ENCODE results near the gene SHKBP1.

DNA sequence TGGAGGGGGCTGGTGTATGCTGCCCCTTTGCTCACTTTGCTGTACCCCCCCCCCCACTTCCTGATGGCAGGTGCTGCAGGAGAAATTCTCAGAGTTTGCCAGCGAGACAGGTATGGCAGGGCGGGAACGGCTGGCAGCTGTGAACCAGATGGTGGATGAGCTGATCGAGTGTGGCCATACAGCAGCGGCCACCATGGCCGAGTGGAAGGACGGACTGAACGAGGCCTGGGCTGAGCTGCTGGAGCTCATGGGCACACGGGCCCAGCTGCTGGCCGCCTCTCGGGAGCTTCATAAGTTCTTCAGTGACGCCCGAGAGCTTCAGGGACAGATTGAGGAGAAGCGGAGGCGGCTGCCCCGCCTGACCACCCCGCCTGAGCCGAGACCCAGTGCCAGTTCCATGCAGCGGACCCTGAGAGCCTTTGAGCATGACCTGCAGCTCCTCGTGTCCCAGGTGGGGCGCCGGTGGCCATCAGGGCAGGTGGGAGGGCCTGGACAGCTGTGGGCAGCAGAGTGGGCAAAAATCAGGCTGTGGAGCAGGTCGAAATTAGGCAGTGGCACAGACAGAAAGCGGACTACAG is 19.6 kb upstream of the SHKBP1 start:
- TF ChIP-seq JUND (IDR thresholded peaks at IDR 0.05; ENCODE audit: low read depth, low read length): no peak
- no peak for TF ChIP-seq POLR2AphosphoS5 (IDR thresholded peaks at IDR 0.05; ENCODE audit: low read length)
- no peak for TF ChIP-seq CHD1 (IDR thresholded peaks at IDR 0.05; ENCODE audit: low read depth, low read length)
- TF ChIP-seq, protein P1, sequence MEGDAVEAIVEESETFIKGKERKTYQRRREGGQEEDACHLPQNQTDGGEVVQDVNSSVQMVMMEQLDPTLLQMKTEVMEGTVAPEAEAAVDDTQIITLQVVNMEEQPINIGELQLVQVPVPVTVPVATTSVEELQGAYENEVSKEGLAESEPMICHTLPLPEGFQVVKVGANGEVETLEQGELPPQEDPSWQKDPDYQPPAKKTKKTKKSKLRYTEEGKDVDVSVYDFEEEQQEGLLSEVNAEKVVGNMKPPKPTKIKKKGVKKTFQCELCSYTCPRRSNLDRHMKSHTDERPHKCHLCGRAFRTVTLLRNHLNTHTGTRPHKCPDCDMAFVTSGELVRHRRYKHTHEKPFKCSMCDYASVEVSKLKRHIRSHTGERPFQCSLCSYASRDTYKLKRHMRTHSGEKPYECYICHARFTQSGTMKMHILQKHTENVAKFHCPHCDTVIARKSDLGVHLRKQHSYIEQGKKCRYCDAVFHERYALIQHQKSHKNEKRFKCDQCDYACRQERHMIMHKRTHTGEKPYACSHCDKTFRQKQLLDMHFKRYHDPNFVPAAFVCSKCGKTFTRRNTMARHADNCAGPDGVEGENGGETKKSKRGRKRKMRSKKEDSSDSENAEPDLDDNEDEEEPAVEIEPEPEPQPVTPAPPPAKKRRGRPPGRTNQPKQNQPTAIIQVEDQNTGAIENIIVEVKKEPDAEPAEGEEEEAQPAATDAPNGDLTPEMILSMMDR (IDR thresholded peaks at IDR 0.05 in 2 of 3, conservative IDR thresholded peaks at IDR 0.05 in 1 of 3; ENCODE audit: control insufficient read depth in 2 of 3, extremely low read depth in 1 of 3, insufficient read depth in 1 of 3, low read depth in 3 of 3, low read length in 3 of 3): no peak
